ENCODE measurements around the gene SLC12A8.

Gene SLC12A8

GRCh38 chr3:125134952-125135351 is 77.6 kb downstream of the SLC12A8 start:
- H3K27ac ChIP-seq (ENCODE audit: low read depth, low read length), result no peak overlapping the region
- H3K4me3 ChIP-seq (ENCODE audit: low read depth in 1 of 5, low read length in 5 of 5), result no peak overlapping the region
- H3K9ac ChIP-seq (ENCODE audit: low read length in 5 of 5), result no peak overlapping the region
- H3K9me3 ChIP-seq (ENCODE audit: control insufficient read depth in 5 of 5, low read length in 5 of 5), result no peaks in the 10 kb centered on the region
- peaks cover 0 to 3% (median 0%) of the 10 kb centered on the region in 5 donors for H3K27me3 ChIP-seq (ENCODE audit: control insufficient read depth in 5 of 5, insufficient read depth in 4 of 5, low read length in 5 of 5)
- no peaks in the 10 kb centered on the region for H3K36me3 ChIP-seq (ENCODE audit: control insufficient read depth in 5 of 5, insufficient read depth in 5 of 5, low read length in 5 of 5)
- H3K4me1 ChIP-seq (ENCODE audit: control insufficient read depth in 5 of 5, insufficient read depth in 5 of 5, low read length in 5 of 5), result peaks cover 6 to 50% (median 19%) of the 10 kb centered on the region in 5 donors

- no peaks in the 10 kb centered on the region for H3K9me3 ChIP-seq (ENCODE audit: control insufficient read depth in 5 of 5, low read length in 5 of 5)
- H3K27ac ChIP-seq (ENCODE audit: low read depth, low read length), result no peak overlapping the region
- peaks cover 13 to 63% (median 29%) of the 10 kb centered on the region in 5 donors for H3K4me1 ChIP-seq (ENCODE audit: control insufficient read depth in 5 of 5, insufficient read depth in 5 of 5, low read length in 5 of 5)
- no peak overlapping the region for H3K4me3 ChIP-seq (ENCODE audit: low read depth in 1 of 5, low read length in 5 of 5)
- H3K27me3 ChIP-seq (ENCODE audit: control insufficient read depth in 5 of 5, insufficient read depth in 4 of 5, low read length in 5 of 5), result peaks cover 0 to 2% (median 0%) of the 10 kb centered on the region in 5 donors
- no peak overlapping the region for H3K9ac ChIP-seq (ENCODE audit: low read length in 5 of 5)
- no peaks in the 10 kb centered on the region for H3K36me3 ChIP-seq (ENCODE audit: control insufficient read depth in 5 of 5, insufficient read depth in 5 of 5, low read length in 5 of 5)
These were observed 79.7 kb downstream of the SLC12A8 start for GRCh38 chr3:125132815-125133214.

GRCh38 chr3:125129512-125129997 is 83.0 kb downstream of the SLC12A8 start:
- Histone ChIP-seq H3K9ac (ENCODE audit: low read length in 5 of 5) (no peak overlapping the region), H3K4me1 (ENCODE audit: control insufficient read depth in 5 of 5, insufficient read depth in 5 of 5, low read length in 5 of 5) (peaks cover 9 to 47% (median 23%) of the 10 kb centered on the region in 5 donors), H3K9me3 (ENCODE audit: control insufficient read depth in 5 of 5, low read length in 5 of 5) (no peaks in the 10 kb centered on the region), H3K27me3 (ENCODE audit: control insufficient read depth in 5 of 5, insufficient read depth in 4 of 5, low read length in 5 of 5) (no peaks in the 10 kb centered on the region), H3K4me3 (ENCODE audit: low read depth in 1 of 5, low read length in 5 of 5) (no peak overlapping the region), H3K27ac (ENCODE audit: low read depth, low read length) (peak overlapping the region; percentile 71), H3K36me3 (ENCODE audit: control insufficient read depth in 5 of 5, insufficient read depth in 5 of 5, low read length in 5 of 5) (no peaks in the 10 kb centered on the region)

GRCh38 chr3:125128861-125129501 is 83.6 kb downstream of the SLC12A8 start:
- Histone ChIP-seq H3K4me3 (ENCODE audit: low read depth in 1 of 5, low read length in 5 of 5) (no peak overlapping the region), H3K27ac (ENCODE audit: low read depth, low read length) (peak overlapping the region; percentile 71), H3K36me3 (ENCODE audit: control insufficient read depth in 5 of 5, insufficient read depth in 5 of 5, low read length in 5 of 5) (no peaks in the 10 kb centered on the region), H3K27me3 (ENCODE audit: control insufficient read depth in 5 of 5, insufficient read depth in 4 of 5, low read length in 5 of 5) (no peaks in the 10 kb centered on the region), H3K9ac (ENCODE audit: low read length in 5 of 5) (peak overlapping the region in 1 of 5 donors; percentile 43), H3K4me1 (ENCODE audit: control insufficient read depth in 5 of 5, insufficient read depth in 5 of 5, low read length in 5 of 5) (peaks cover 9 to 47% (median 23%) of the 10 kb centered on the region in 5 donors), H3K9me3 (ENCODE audit: control insufficient read depth in 5 of 5, low read length in 5 of 5) (no peaks in the 10 kb centered on the region)

- H3K4me3 ChIP-seq (ENCODE audit: low read depth in 1 of 5, low read length in 5 of 5), result no peak overlapping the region
- H3K9ac ChIP-seq (ENCODE audit: low read length in 5 of 5), result no peak overlapping the region
- no peaks in the 10 kb centered on the region for H3K9me3 ChIP-seq (ENCODE audit: control insufficient read depth in 5 of 5, low read length in 5 of 5)
- H3K27me3 ChIP-seq (ENCODE audit: control insufficient read depth in 5 of 5, insufficient read depth in 4 of 5, low read length in 5 of 5), result no peaks in the 10 kb centered on the region
- no peak overlapping the region for H3K27ac ChIP-seq (ENCODE audit: low read depth, low read length)
- no peaks in the 10 kb centered on the region for H3K36me3 ChIP-seq (ENCODE audit: control insufficient read depth in 5 of 5, insufficient read depth in 5 of 5, low read length in 5 of 5)
- peaks cover 11 to 32% (median 23%) of the 10 kb centered on the region in 5 donors for H3K4me1 ChIP-seq (ENCODE audit: control insufficient read depth in 5 of 5, insufficient read depth in 5 of 5, low read length in 5 of 5)
These were observed 86.2 kb downstream of the SLC12A8 start for GRCh38 chr3:125126323-125126722.

GRCh38 chr3:125125821-125126245 is 86.7 kb downstream of the SLC12A8 start:
- no peak overlapping the region for H3K27ac ChIP-seq (ENCODE audit: low read depth, low read length)
- peaks cover 11 to 34% (median 23%) of the 10 kb centered on the region in 5 donors for H3K4me1 ChIP-seq (ENCODE audit: control insufficient read depth in 5 of 5, insufficient read depth in 5 of 5, low read length in 5 of 5)
- no peak overlapping the region for H3K4me3 ChIP-seq (ENCODE audit: low read depth in 1 of 5, low read length in 5 of 5)
- no peaks in the 10 kb centered on the region for H3K9me3 ChIP-seq (ENCODE audit: control insufficient read depth in 5 of 5, low read length in 5 of 5)
- H3K27me3 ChIP-seq (ENCODE audit: control insufficient read depth in 5 of 5, insufficient read depth in 4 of 5, low read length in 5 of 5), result no peaks in the 10 kb centered on the region
- H3K36me3 ChIP-seq (ENCODE audit: control insufficient read depth in 5 of 5, insufficient read depth in 5 of 5, low read length in 5 of 5), result no peaks in the 10 kb centered on the region
- H3K9ac ChIP-seq (ENCODE audit: low read length in 5 of 5), result no peak overlapping the region

GRCh38 chr3:125123451-125124305 is 88.9 kb downstream of the SLC12A8 start:
- H3K4me3 ChIP-seq (ENCODE audit: low read depth in 1 of 5, low read length in 5 of 5), result no peak overlapping the region
- peaks cover 0 to 7% (median 0%) of the 10 kb centered on the region in 5 donors for H3K27me3 ChIP-seq (ENCODE audit: control insufficient read depth in 5 of 5, insufficient read depth in 4 of 5, low read length in 5 of 5)
- no peaks in the 10 kb centered on the region for H3K36me3 ChIP-seq (ENCODE audit: control insufficient read depth in 5 of 5, insufficient read depth in 5 of 5, low read length in 5 of 5)
- no peak overlapping the region for H3K27ac ChIP-seq (ENCODE audit: low read depth, low read length)
- H3K9ac ChIP-seq (ENCODE audit: low read length in 5 of 5), result no peak overlapping the region
- H3K9me3 ChIP-seq (ENCODE audit: control insufficient read depth in 5 of 5, low read length in 5 of 5), result no peaks in the 10 kb centered on the region
- H3K4me1 ChIP-seq (ENCODE audit: control insufficient read depth in 5 of 5, insufficient read depth in 5 of 5, low read length in 5 of 5), result peaks cover 3 to 27% (median 16%) of the 10 kb centered on the region in 5 donors

GRCh38 chr3:125121246-125122010 is 91.1 kb downstream of the SLC12A8 start:
- Histone ChIP-seq H3K27me3 (ENCODE audit: control insufficient read depth in 5 of 5, insufficient read depth in 4 of 5, low read length in 5 of 5) (peaks cover 0 to 7% (median 0%) of the 10 kb centered on the region in 5 donors), H3K9ac (ENCODE audit: low read length in 5 of 5) (no peak overlapping the region), H3K4me1 (ENCODE audit: control insufficient read depth in 5 of 5, insufficient read depth in 5 of 5, low read length in 5 of 5) (peaks cover 7 to 37% (median 26%) of the 10 kb centered on the region in 5 donors), H3K27ac (ENCODE audit: low read depth, low read length) (no peak overlapping the region), H3K36me3 (ENCODE audit: control insufficient read depth in 5 of 5, insufficient read depth in 5 of 5, low read length in 5 of 5) (no peaks in the 10 kb centered on the region), H3K4me3 (ENCODE audit: low read depth in 1 of 5, low read length in 5 of 5) (no peak overlapping the region), H3K9me3 (ENCODE audit: control insufficient read depth in 5 of 5, low read length in 5 of 5) (no peaks in the 10 kb centered on the region)

GRCh38 chr3:125120379-125121122 is 92.0 kb downstream of the SLC12A8 start:
- H3K4me3 ChIP-seq (ENCODE audit: low read depth in 1 of 5, low read length in 5 of 5), result peak overlapping the region in 3 of 5 donors; percentile 7 to 40 (median 19)
- H3K27ac ChIP-seq (ENCODE audit: low read depth, low read length), result no peak overlapping the region
- no peaks in the 10 kb centered on the region for H3K36me3 ChIP-seq (ENCODE audit: control insufficient read depth in 5 of 5, insufficient read depth in 5 of 5, low read length in 5 of 5)
- H3K9ac ChIP-seq (ENCODE audit: low read length in 5 of 5), result no peak overlapping the region
- H3K9me3 ChIP-seq (ENCODE audit: control insufficient read depth in 5 of 5, low read length in 5 of 5), result no peaks in the 10 kb centered on the region
- H3K4me1 ChIP-seq (ENCODE audit: control insufficient read depth in 5 of 5, insufficient read depth in 5 of 5, low read length in 5 of 5), result peaks cover 7 to 43% (median 30%) of the 10 kb centered on the region in 5 donors
- peaks cover 0 to 7% (median 0%) of the 10 kb centered on the region in 5 donors for H3K27me3 ChIP-seq (ENCODE audit: control insufficient read depth in 5 of 5, insufficient read depth in 4 of 5, low read length in 5 of 5)

Data from subcutaneous abdominal adipose tissue (tissue), 5 donors.